ENCODE data around the gene ANKRD26. TPM values are rescaled to one million over a fixed set of nuclear protein-coding genes. Genes with fewer than 3 reads are reported as not detected.

The ANKRD26 gene
- total and polyA plus RNA-seq, 5 donors from 2014 or later = 1.1 to 9.6 (median 1.8) TPM

- H3K4me1 ChIP-seq (ENCODE audit: control insufficient read depth, insufficient read depth, low read length, poor library complexity, severe bottlenecking) = peaks cover 5% of the 10 kb centered on the region
- H3K36me3 ChIP-seq (ENCODE audit: control insufficient read depth, insufficient read depth, low read length) = no peaks in the 10 kb centered on the region
- H3K9me3 Mint-ChIP-seq = peaks cover 0 to 5% (median 0%) of the 10 kb centered on the region in 7 donors
- H3K36me3 Mint-ChIP-seq = peaks cover 7% of the 10 kb centered on the region
- no peaks in the 10 kb centered on the region for H3K9me3 ChIP-seq (ENCODE audit: control insufficient read depth in 2 of 2, low read length in 2 of 2)
- no peak overlapping the region for H3K4me3 ChIP-seq (ENCODE audit: low read depth, low read length)
- DNase-seq (peak in 1 of 3 donors; percentile 63), ATAC-seq (ENCODE audit: low read depth in 2 of 2) (peak; percentile 28 to 34)
- H3K4me3 Mint-ChIP-seq = peak overlapping the region in 1 of 4 donors; percentile 51
- H3K27ac ChIP-seq (ENCODE audit: insufficient read depth, low read length, poor library complexity, severe bottlenecking) = no peak overlapping the region
- H3K27ac Mint-ChIP-seq = peak overlapping the region; percentile 28 to 86 (median 43)
- peaks cover 4% of the 10 kb centered on the region for H3K27me3 Mint-ChIP-seq
- peaks cover 7 to 47% (median 25%) of the 10 kb centered on the region in 4 donors for H3K4me1 Mint-ChIP-seq
- no peaks in the 10 kb centered on the region for H3K27me3 ChIP-seq (ENCODE audit: control insufficient read depth, insufficient read depth, low read length)
Measured at GRCh38 chr10:27104919-27105318, 4.6 kb upstream of the ANKRD26 start.

- no peaks in the 10 kb centered on the region for H3K36me3 Mint-ChIP-seq
- peaks cover 0 to 64% (median 32%) of the 10 kb centered on the region in 4 donors for H3K4me1 Mint-ChIP-seq
- H3K27ac Mint-ChIP-seq = peak overlapping the region; percentile 92 to 100 (median 98)
- ATAC-seq (ENCODE audit: low read depth in 2 of 2) (peak in 1 of 2 donors; percentile 15), DNase-seq (peak in 1 of 3 donors; percentile 6)
- H3K4me3 ChIP-seq (ENCODE audit: low read depth, low read length) = peak overlapping the region; percentile 98
- H3K4me1 ChIP-seq (ENCODE audit: control insufficient read depth, insufficient read depth, low read length, poor library complexity, severe bottlenecking) = peaks cover 15% of the 10 kb centered on the region
- H3K36me3 ChIP-seq (ENCODE audit: control insufficient read depth, insufficient read depth, low read length) = no peaks in the 10 kb centered on the region
- H3K9me3 Mint-ChIP-seq = peaks cover 0 to 3% (median 0%) of the 10 kb centered on the region in 7 donors
- no peaks in the 10 kb centered on the region for H3K9me3 ChIP-seq (ENCODE audit: control insufficient read depth in 2 of 2, low read length in 2 of 2)
- no peaks in the 10 kb centered on the region for H3K27me3 ChIP-seq (ENCODE audit: control insufficient read depth, insufficient read depth, low read length)
- peak overlapping the region; percentile 84 for H3K27ac ChIP-seq (ENCODE audit: insufficient read depth, low read length, poor library complexity, severe bottlenecking)
- peaks cover 4% of the 10 kb centered on the region for H3K27me3 Mint-ChIP-seq
- H3K4me3 Mint-ChIP-seq = peak overlapping the region; percentile 92 to 98 (median 94)
Measured at GRCh38 chr10:27100813-27101347, 586 bp upstream of the ANKRD26 start.

GRCh38 chr10:27099448-27099847 is 846 bp downstream of the ANKRD26 start:
- Histone ChIP-seq H3K4me1 (ENCODE audit: control insufficient read depth, insufficient read depth, low read length, poor library complexity, severe bottlenecking) (peaks cover 15% of the 10 kb centered on the region), H3K27me3 (ENCODE audit: control insufficient read depth, insufficient read depth, low read length) (no peaks in the 10 kb centered on the region), H3K27ac (ENCODE audit: insufficient read depth, low read length, poor library complexity, severe bottlenecking) (peak overlapping the region; percentile 84), H3K9me3 (ENCODE audit: control insufficient read depth in 2 of 2, low read length in 2 of 2) (no peaks in the 10 kb centered on the region), H3K36me3 (ENCODE audit: control insufficient read depth, insufficient read depth, low read length) (no peaks in the 10 kb centered on the region), H3K4me3 (ENCODE audit: low read depth, low read length) (peak overlapping the region; percentile 98)
- ATAC-seq (ENCODE audit: low read depth in 2 of 2) (no peak), DNase-seq (no peak)
- peaks cover 4% of the 10 kb centered on the region for H3K27me3 Mint-ChIP-seq
- peaks cover 0 to 54% (median 24%) of the 10 kb centered on the region in 4 donors for H3K4me1 Mint-ChIP-seq
- H3K36me3 Mint-ChIP-seq = no peaks in the 10 kb centered on the region
- H3K27ac Mint-ChIP-seq = peak overlapping the region; percentile 60 to 100 (median 98)
- peak overlapping the region; percentile 92 to 98 (median 94) for H3K4me3 Mint-ChIP-seq
- peaks cover 0 to 3% (median 0%) of the 10 kb centered on the region in 7 donors for H3K9me3 Mint-ChIP-seq

- H3K27me3 ChIP-seq (ENCODE audit: control insufficient read depth, insufficient read depth, low read length) = no peaks in the 10 kb centered on the region
Measured at GRCh38 chr10:27088119-27089044, 11.9 kb downstream of the ANKRD26 start.

GRCh38 chr10:27072436-27073114 is 27.7 kb downstream of the ANKRD26 start:
- peaks cover 0 to 9% (median 2%) of the 10 kb centered on the region in 7 donors for H3K9me3 Mint-ChIP-seq
- Histone ChIP-seq H3K4me1 (ENCODE audit: control insufficient read depth, insufficient read depth, low read length, poor library complexity, severe bottlenecking) (no peaks in the 10 kb centered on the region), H3K4me3 (ENCODE audit: low read depth, low read length) (no peak overlapping the region), H3K27ac (ENCODE audit: insufficient read depth, low read length, poor library complexity, severe bottlenecking) (no peak overlapping the region), H3K36me3 (ENCODE audit: control insufficient read depth, insufficient read depth, low read length) (peaks cover 16% of the 10 kb centered on the region), H3K27me3 (ENCODE audit: control insufficient read depth, insufficient read depth, low read length) (no peaks in the 10 kb centered on the region), H3K9me3 (ENCODE audit: control insufficient read depth in 2 of 2, low read length in 2 of 2) (no peaks in the 10 kb centered on the region)
- peaks cover 58% of the 10 kb centered on the region for H3K36me3 Mint-ChIP-seq
- ATAC-seq (ENCODE audit: low read depth in 2 of 2) (no peak), DNase-seq (peak in 1 of 3 donors; percentile 25)
- no peaks in the 10 kb centered on the region for H3K27me3 Mint-ChIP-seq
- H3K4me3 Mint-ChIP-seq = no peak overlapping the region
- peaks cover 0 to 11% (median 5%) of the 10 kb centered on the region in 4 donors for H3K4me1 Mint-ChIP-seq
- H3K27ac Mint-ChIP-seq = peak overlapping the region in 1 of 3 donors; percentile 26

More at GRCh38 chr10:27088119-27089044, 11.9 kb downstream of the ANKRD26 start:
- H3K27ac Mint-ChIP-seq = no peak overlapping the region
- no peaks in the 10 kb centered on the region for H3K9me3 ChIP-seq (ENCODE audit: control insufficient read depth in 2 of 2, low read length in 2 of 2)
- H3K27me3 Mint-ChIP-seq = no peaks in the 10 kb centered on the region
- no peak overlapping the region for H3K4me3 Mint-ChIP-seq
- H3K4me1 Mint-ChIP-seq = peaks cover 0 to 3% (median 1%) of the 10 kb centered on the region in 4 donors
- peaks cover 25% of the 10 kb centered on the region for H3K36me3 ChIP-seq (ENCODE audit: control insufficient read depth, insufficient read depth, low read length)
- no peak overlapping the region for H3K4me3 ChIP-seq (ENCODE audit: low read depth, low read length)
- H3K27ac ChIP-seq (ENCODE audit: insufficient read depth, low read length, poor library complexity, severe bottlenecking) = no peak overlapping the region
- no peak for DNase-seq
- H3K4me1 ChIP-seq (ENCODE audit: control insufficient read depth, insufficient read depth, low read length, poor library complexity, severe bottlenecking) = no peaks in the 10 kb centered on the region
- no peaks in the 10 kb centered on the region for H3K9me3 Mint-ChIP-seq
- peaks cover 29% of the 10 kb centered on the region for H3K36me3 Mint-ChIP-seq
- ATAC-seq (ENCODE audit: low read depth in 2 of 2) = no peak

GRCh38 chr10:27068217-27068891 is 31.9 kb downstream of the ANKRD26 start:
- H3K36me3 ChIP-seq (ENCODE audit: control insufficient read depth, insufficient read depth, low read length) = peaks cover 5% of the 10 kb centered on the region
- no peak for ATAC-seq (ENCODE audit: low read depth in 2 of 2)
- no peaks in the 10 kb centered on the region for H3K27me3 Mint-ChIP-seq
- peaks cover 42% of the 10 kb centered on the region for H3K36me3 Mint-ChIP-seq
- no peak for DNase-seq
- peaks cover 0 to 18% (median under 1%) of the 10 kb centered on the region in 4 donors for H3K4me1 Mint-ChIP-seq
- no peaks in the 10 kb centered on the region for H3K27me3 ChIP-seq (ENCODE audit: control insufficient read depth, insufficient read depth, low read length)
- H3K27ac Mint-ChIP-seq = peak overlapping the region in 1 of 3 donors; percentile 82
- no peak overlapping the region for H3K4me3 ChIP-seq (ENCODE audit: low read depth, low read length)
- H3K4me3 Mint-ChIP-seq = no peak overlapping the region
- H3K9me3 Mint-ChIP-seq = peaks cover 0 to 3% (median 0%) of the 10 kb centered on the region in 7 donors
- no peaks in the 10 kb centered on the region for H3K9me3 ChIP-seq (ENCODE audit: control insufficient read depth in 2 of 2, low read length in 2 of 2)
- H3K4me1 ChIP-seq (ENCODE audit: control insufficient read depth, insufficient read depth, low read length, poor library complexity, severe bottlenecking) = no peaks in the 10 kb centered on the region
- no peak overlapping the region for H3K27ac ChIP-seq (ENCODE audit: insufficient read depth, low read length, poor library complexity, severe bottlenecking)

GRCh38 chr10:27065084-27065483 is 35.2 kb downstream of the ANKRD26 start:
- H3K27me3 ChIP-seq (ENCODE audit: control insufficient read depth, insufficient read depth, low read length) = no peaks in the 10 kb centered on the region
- no peak overlapping the region for H3K4me3 ChIP-seq (ENCODE audit: low read depth, low read length)
- no peak overlapping the region for H3K27ac ChIP-seq (ENCODE audit: insufficient read depth, low read length, poor library complexity, severe bottlenecking)
- H3K9me3 ChIP-seq (ENCODE audit: control insufficient read depth in 2 of 2, low read length in 2 of 2) = no peaks in the 10 kb centered on the region
- H3K4me1 ChIP-seq (ENCODE audit: control insufficient read depth, insufficient read depth, low read length, poor library complexity, severe bottlenecking) = no peaks in the 10 kb centered on the region
- ATAC-seq (ENCODE audit: low read depth in 2 of 2) (no peak), DNase-seq (no peak)
- Mint-ChIP-seq H3K27ac (no peak overlapping the region), H3K27me3 (no peaks in the 10 kb centered on the region), H3K4me3 (no peak overlapping the region), H3K36me3 (peaks cover 54% of the 10 kb centered on the region), H3K4me1 (peaks cover 0 to 18% (median under 1%) of the 10 kb centered on the region in 4 donors), H3K9me3 (peaks cover 0 to 3% (median 0%) of the 10 kb centered on the region in 7 donors)
- H3K36me3 ChIP-seq (ENCODE audit: control insufficient read depth, insufficient read depth, low read length) = peaks cover 6% of the 10 kb centered on the region
